ENCODE measurements around the gene UBE2K. TPM values are rescaled to one million over a fixed set of nuclear protein-coding genes. Genes with fewer than 3 reads are reported as not detected.
"Not testable (repeated sequence)": the region's sequence is repeated elsewhere in the genome, so short reads cannot be mapped to it uniquely, and the experiment has no call there.

UBE2K gene, protein sequence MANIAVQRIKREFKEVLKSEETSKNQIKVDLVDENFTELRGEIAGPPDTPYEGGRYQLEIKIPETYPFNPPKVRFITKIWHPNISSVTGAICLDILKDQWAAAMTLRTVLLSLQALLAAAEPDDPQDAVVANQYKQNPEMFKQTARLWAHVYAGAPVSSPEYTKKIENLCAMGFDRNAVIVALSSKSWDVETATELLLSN
- total RNA-seq: 10 to 100 TPM; 45.9 to 75.9 (median 61.5) TPM
- 10 to 100 TPM; 24.5 to 69.1 (median 39.1) TPM for polyA plus RNA-seq
- long read RNA-seq, donor 1, full-length matches to known transcripts: 7 of 11 reads
- long read RNA-seq, donor 1, partial matches to known transcripts: 0 of 11 reads
- long read RNA-seq, donor 1, other reads (novel, unspliced or antisense): 4 of 11 reads
- long read RNA-seq, donor 2, full-length matches to known transcripts: 19 of 24 reads
- long read RNA-seq, donor 2, partial matches to known transcripts: 1 of 24 reads
- long read RNA-seq, donor 2, other reads (novel, unspliced or antisense): 4 of 24 reads

GRCh38 chr4:39697740-39698423 lies at the start of gene UBE2K:
Gene UBE2K (plus strand): TSS chr4:39698136. CDS start chr4:39698328, 192 bp downstream.
- TF ChIP-seq, protein P1, sequence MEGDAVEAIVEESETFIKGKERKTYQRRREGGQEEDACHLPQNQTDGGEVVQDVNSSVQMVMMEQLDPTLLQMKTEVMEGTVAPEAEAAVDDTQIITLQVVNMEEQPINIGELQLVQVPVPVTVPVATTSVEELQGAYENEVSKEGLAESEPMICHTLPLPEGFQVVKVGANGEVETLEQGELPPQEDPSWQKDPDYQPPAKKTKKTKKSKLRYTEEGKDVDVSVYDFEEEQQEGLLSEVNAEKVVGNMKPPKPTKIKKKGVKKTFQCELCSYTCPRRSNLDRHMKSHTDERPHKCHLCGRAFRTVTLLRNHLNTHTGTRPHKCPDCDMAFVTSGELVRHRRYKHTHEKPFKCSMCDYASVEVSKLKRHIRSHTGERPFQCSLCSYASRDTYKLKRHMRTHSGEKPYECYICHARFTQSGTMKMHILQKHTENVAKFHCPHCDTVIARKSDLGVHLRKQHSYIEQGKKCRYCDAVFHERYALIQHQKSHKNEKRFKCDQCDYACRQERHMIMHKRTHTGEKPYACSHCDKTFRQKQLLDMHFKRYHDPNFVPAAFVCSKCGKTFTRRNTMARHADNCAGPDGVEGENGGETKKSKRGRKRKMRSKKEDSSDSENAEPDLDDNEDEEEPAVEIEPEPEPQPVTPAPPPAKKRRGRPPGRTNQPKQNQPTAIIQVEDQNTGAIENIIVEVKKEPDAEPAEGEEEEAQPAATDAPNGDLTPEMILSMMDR (IDR thresholded peaks at IDR 0.05): no peak
- no peaks in the 10 kb centered on the region for H3K9me3 ChIP-seq
- peak within 1 kb of the TSS; percentile 90 for H3K27ac ChIP-seq
- DNase-seq: peak; percentile 91 to 95
- WGBS, 3 donors: 0 to 1% (median 0%) methylated on average over 76 to 84 of the region's 84 CpGs
- peak within 1 kb of the TSS; percentile 85 for H3K4me3 ChIP-seq
- peak; percentile 94 to 98 (median 96) for ATAC-seq
- H3K27me3 ChIP-seq (ENCODE audit: insufficient read depth in 3 of 3, low read length in 2 of 3): no peaks in the 10 kb centered on the region
- intact Hi-C loops (cut with DNase I): loop anchor here (2.0 to 10.0 kb wide), 3 partner anchors 147 to 279 kb away; partner anchors contain the start of gene PDS5A (in 2 of the 2)
- H3K36me3 ChIP-seq (ENCODE audit: insufficient read depth in 1 of 2, low read depth in 1 of 2): peaks cover 0 to 12% of the 10 kb centered on the region in 2 donors
- peaks cover 23% of the 10 kb centered on the region for H3K4me1 ChIP-seq

- Histone ChIP-seq H3K9me3 (no peaks in the 10 kb centered on the region), H3K4me3 (no peak overlapping the region), H3K36me3 (ENCODE audit: insufficient read depth in 1 of 2, low read depth in 1 of 2) (peaks cover 0 to 21% of the 10 kb centered on the region in 2 donors), H3K4me1 (no peaks in the 10 kb centered on the region), H3K27me3 (ENCODE audit: insufficient read depth in 3 of 3, low read length in 2 of 3) (no peaks in the 10 kb centered on the region), H3K27ac (no peak overlapping the region)
- WGBS, 3 donors: 91 to 95% (median 92%) methylated on average over 3 of the region's 3 CpGs
- TF ChIP-seq, protein P1 (IDR thresholded peaks at IDR 0.05): no peak
- no peak for ATAC-seq
- intact Hi-C loops (cut with DNase I): no loop called here
- no peak for DNase-seq
Observed at GRCh38 chr4:39648213-39648612, 49.7 kb upstream of the UBE2K start.

DNA sequence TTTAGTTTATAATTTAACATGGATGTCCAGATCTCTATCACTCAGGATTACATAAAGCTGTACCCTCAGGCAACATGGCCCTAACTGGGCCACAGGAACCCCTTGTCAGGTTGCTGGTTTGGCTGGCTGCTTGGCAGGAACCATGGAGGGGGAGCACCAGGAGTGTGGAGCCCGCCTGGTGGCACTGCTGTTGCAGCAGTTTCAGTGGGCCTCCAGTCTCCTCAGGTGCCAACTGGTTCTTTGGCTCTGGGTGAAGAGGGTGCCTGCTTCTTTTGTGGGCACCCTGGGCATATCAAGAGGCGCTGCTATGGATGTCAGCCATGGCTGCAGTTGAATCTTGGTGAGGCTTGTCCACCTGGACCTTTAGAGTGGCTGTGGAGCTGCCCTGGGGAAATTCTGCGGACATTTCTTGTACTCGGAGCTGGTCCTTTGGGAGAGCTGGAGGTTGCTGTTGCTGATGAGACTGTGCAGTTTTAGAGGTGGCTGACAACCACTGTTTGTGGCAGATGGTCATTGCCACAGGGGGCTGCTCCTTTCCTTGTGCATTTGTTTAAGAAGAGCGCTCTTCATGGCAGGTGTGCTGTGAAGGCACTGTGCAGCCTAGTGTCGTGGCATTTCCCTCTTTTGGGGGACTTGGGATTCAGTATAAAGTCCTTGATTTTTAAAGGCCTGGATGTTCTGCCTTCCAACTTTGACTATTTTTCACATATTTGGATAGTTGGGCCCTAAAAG lies 48.9 kb upstream of the UBE2K start:
- DNase-seq (no peak), ATAC-seq (no peak)
- H3K27me3 ChIP-seq (ENCODE audit: insufficient read depth in 3 of 3, low read length in 2 of 3): no peaks in the 10 kb centered on the region
- peaks cover 0 to 18% of the 10 kb centered on the region in 2 donors for H3K36me3 ChIP-seq (ENCODE audit: insufficient read depth in 1 of 2, low read depth in 1 of 2)
- intact Hi-C loops (cut with DNase I): no loop called here
- no peaks in the 10 kb centered on the region for H3K4me1 ChIP-seq
- no peak overlapping the region for H3K4me3 ChIP-seq
- H3K27ac ChIP-seq: no peak overlapping the region
- WGBS, 3 donors: 85 to 93% (median 90%) methylated on average over 6 of the region's 6 CpGs
- TF ChIP-seq, protein P1 (IDR thresholded peaks at IDR 0.05): no peak
- H3K9me3 ChIP-seq: no peaks in the 10 kb centered on the region

- Histone ChIP-seq H3K9me3 (no peaks in the 10 kb centered on the region), H3K4me1 (no peaks in the 10 kb centered on the region), H3K36me3 (ENCODE audit: insufficient read depth in 1 of 2, low read depth in 1 of 2) (peaks cover 0 to 16% of the 10 kb centered on the region in 2 donors), H3K27ac (no peak overlapping the region), H3K4me3 (no peak overlapping the region), H3K27me3 (ENCODE audit: insufficient read depth in 3 of 3, low read length in 2 of 3) (no peaks in the 10 kb centered on the region)
- ATAC-seq (no peak), DNase-seq (no peak)
- TF ChIP-seq, protein P1 (IDR thresholded peaks at IDR 0.05): no peak
- 69 to 76% (median 75%) methylated on average over 2 of the region's 2 CpGs for WGBS, 3 donors
- intact Hi-C loops (cut with DNase I): no loop called here
Observed at GRCh38 chr4:39649639-39650265, 48.2 kb upstream of the UBE2K start.

DNA sequence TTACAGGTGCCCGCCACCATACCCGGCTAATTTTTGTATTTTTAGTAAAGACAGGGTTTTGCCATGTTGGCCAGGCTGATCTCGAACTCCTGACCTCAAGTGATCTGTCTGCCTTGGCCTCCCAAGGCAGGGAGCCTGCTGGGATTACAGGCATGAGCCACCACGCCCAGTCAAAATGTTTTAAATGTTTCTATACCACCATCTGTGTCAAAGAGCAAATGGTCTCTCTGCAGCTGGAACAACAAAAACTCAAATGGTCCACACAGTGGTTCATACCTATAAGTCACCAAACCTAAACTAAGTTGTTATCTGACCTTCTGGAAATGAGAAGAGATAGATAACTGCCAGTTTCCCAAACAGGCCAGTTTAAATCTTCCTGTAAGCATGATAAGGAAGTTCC lies 46.4 kb upstream of the UBE2K start:
- ATAC-seq; intact Hi-C loops (cut with DNase I); H3K9me3 ChIP-seq; DNase-seq; H3K4me3 ChIP-seq; H3K27ac ChIP-seq; H3K4me1 ChIP-seq; H3K27me3 ChIP-seq (ENCODE audit: insufficient read depth in 3 of 3, low read length in 2 of 3): not testable (repeated sequence)
- 92 to 96% (median 94%) methylated on average over 4 of the region's 4 CpGs for WGBS, 3 donors
- H3K36me3 ChIP-seq (ENCODE audit: insufficient read depth in 1 of 2, low read depth in 1 of 2): peaks cover 0 to 16% of the 10 kb centered on the region in 2 donors
